ENCODE results near the gene CEP43.
A peak's percentile ranks its signal among the peaks of the same experiment; 100 is the strongest.

Gene CEP43

DNA sequence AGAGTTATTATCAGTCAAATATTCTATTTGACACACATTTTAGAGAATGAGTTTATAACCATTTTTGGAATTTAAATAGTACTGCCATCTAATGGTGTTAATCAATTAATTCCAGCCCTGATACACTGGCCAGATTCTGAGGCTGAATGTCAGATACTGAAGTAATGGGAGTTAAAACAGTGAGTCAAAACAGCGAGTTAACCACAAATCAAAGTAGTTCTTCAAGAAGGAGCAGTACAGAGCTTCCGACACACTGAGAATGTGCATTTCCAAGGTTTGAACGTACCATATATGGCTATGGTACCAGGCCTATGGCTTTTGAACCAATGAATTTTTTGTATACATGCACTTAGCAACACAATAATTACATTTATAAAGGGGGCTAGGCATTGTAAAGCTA lies 11.3 kb upstream of the CEP43 start:
- TF ChIP-seq GATA2 (IDR thresholded peaks at IDR 0.05; ENCODE audit: low read depth, low read length) (no peak), GATA3 (IDR thresholded peaks at IDR 0.05; ENCODE audit: low read depth, low read length) (no peak)

DNA sequence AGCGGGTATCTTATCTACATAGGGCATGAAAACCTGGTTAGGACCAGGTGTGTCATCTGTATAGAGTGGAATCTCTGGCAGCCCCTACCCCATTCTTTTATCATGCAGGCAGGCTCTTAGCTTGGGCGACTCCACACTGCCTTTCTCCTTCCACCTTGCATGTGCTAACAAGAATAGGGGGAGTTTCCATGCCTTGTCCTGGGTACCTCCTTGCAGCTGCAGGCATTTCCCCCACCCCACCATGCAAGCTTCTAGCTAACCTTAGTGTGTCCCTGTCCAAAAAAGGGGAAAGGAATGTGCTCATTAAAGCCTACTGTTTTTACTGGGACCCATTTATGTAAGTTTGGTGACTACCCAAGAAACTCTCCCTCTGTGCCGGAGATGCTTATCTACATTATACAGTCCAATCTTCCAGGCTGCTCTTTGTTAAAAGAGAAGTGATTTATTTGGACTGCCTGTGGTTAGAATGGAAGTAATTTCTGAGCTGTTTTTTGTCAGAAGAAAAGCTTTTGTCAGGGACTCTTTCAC lies 10.5 kb upstream of the CEP43 start:
- TF ChIP-seq GATA2 (IDR thresholded peaks at IDR 0.05; ENCODE audit: low read depth, low read length), result peak; percentile 46; the same call in 1 of the 2 replicates
- TF ChIP-seq GATA3 (IDR thresholded peaks at IDR 0.05; ENCODE audit: low read depth, low read length), result no peak

DNA sequence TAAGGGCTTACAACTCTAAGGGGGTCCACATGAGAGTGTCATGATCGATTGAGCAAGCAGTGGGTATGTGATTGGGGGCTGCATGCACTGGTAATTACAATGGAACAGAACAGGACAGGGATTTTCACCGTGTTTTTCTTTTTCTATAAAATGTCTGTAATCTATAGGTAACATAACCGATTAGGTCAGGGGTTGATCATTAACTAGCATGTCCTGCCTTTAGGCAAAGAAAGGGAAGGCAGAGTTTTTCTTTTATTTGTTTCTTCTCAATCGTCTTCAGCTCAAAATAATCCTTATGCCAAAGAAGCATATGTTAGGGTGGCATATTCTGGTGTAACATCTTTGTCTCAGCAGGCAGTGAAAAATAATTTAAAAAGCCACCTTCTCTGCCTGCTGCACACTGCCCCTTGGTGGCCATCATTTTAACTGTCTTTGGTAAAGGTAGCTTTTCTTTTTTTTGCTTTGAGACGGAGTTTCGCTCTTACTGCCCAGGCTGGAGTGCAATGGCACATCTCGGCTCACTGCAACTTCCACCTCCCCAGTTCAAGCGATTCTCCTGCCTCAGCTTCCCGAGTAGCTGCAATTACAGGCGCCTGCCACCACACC lies 9.7 kb upstream of the CEP43 start:
- no peak for TF ChIP-seq GATA3 (IDR thresholded peaks at IDR 0.05; ENCODE audit: low read depth, low read length)
- no peak for TF ChIP-seq GATA2 (IDR thresholded peaks at IDR 0.05; ENCODE audit: low read depth, low read length)

DNA sequence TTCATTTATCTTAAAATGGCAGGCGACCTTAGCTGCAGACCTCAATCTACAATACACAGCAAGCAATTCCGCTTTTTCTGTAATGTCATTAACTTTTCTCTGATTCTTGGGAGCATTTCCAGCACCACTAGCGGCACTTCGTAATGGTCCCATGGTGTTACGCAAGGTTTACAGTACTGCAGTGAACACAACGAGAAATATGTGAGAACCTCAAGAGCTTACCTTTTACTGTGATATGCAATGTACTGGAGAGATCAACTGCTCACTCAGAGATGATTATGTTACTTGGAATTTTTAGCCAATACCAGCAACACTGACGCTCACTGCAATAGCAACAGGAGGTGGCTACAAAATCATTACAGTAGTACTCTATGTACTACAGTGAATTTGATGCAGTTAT lies 2.8 kb upstream of the CEP43 start:
- no peak for TF ChIP-seq GATA3 (IDR thresholded peaks at IDR 0.05; ENCODE audit: low read depth, low read length)
- TF ChIP-seq GATA2 (IDR thresholded peaks at IDR 0.05; ENCODE audit: low read depth, low read length), result no peak

DNA sequence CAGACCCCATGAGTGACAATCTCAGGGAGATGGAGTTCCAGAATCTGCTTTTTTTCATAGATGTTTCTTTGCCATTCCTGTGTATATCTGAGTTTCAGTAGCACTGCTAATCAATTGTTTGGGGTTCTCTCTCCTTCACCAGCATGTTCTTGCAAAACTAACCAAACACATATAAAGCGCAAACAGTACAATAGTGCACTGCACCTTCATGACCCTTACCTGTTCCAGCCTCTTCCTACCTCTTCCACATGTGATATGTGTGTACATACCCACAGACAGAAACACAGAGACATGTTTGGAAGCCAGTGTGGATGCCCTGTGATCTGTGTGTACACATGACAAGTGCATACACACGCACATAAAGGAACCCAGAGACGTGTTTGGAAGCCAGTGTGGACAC lies 1.8 kb upstream of the CEP43 start:
- TF ChIP-seq GATA2 (IDR thresholded peaks at IDR 0.05; ENCODE audit: low read depth, low read length) (no peak), GATA3 (IDR thresholded peaks at IDR 0.05; ENCODE audit: low read depth, low read length) (no peak)

DNA sequence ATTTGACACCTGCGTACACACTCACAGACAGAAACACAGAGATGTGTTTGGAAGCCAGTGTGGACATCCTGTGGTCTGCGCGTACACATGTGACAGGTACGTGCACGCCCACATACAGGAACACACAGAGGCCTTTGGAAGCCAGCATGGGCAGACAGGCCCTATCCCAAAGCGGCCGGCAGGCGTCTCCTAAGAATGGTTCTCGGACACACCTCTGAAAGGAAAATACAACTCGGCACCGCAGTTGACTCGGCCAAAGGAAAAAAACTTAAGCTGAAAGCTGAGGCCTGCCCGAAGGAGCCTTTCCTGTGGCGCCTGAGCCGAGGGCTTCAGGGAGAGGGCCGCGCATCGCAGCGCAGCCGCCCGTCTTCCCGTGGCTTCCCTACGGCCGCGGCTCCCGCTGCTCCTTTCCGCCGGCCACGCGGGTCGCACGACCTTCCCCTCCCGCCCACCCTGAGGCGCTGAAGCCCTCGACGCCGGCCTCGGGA lies 1.4 kb upstream of the CEP43 start:
- TF ChIP-seq GATA2 (IDR thresholded peaks at IDR 0.05; ENCODE audit: low read depth, low read length), result no peak
- TF ChIP-seq GATA3 (IDR thresholded peaks at IDR 0.05; ENCODE audit: low read depth, low read length), result no peak

DNA sequence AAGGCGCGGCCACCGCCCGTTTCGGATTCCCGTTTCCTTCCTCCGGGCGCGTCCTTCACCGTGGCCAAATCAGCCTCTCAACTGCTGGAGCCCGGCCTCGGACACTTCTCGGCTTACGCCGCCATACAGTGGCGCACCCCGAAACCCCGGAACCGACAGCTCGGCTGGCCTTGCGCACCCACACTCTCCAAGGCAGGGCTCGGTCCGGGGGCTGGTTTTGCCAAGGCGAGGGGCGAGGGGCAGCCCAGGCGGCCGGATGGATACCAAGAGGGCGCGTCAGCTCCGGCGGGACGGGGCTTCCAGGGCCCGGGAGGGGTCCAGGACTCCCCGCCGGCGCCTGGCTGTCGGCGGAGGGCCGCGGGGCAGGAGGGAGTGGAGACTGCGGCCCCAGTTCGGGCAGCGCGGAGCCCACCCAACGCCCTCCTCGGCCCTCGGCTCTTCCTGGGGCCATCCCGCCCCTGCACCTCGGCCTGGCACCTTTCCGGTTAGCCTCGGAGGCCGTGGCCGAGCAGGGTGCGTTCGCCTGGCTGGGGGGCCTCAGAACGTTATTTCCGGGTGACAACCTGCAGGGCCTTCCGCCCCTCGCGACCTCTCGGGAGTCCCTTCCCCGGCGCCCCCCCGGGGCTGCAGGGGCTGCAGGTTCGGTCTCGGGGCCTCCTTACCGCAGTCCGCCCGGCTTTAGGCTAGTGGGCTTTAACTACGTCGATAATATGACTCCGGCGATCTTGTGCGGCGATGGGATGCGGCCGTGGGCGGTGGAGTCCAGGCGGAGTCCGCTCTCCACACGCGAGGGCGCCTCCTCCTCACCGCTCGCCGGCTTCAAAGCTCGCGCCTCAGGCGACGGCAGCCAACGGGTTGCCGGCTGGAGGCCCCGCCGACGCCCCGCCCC lies 697 bp upstream of the CEP43 start:
- TF ChIP-seq GATA3 (IDR thresholded peaks at IDR 0.05; ENCODE audit: low read depth, low read length) (no peak), GATA2 (IDR thresholded peaks at IDR 0.05; ENCODE audit: low read depth, low read length) (no peak)

DNA sequence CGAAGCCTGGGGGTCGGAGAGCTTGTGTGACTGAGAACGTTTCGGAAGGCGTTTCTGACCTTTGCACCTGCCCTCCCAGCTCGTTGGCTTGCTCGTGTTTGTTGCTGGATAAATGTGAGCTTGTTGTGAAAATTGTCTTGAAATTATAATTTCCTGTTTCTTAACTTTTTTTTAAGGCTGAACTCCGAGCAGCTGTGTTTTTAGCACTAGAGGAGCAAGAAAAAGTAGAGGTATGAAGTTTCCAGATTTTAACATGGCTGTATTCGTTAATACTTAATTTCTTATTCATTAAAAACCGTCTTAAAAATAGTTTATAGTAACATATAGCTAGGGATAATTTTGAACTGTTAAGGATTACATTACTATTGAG lies 672 bp downstream of the CEP43 start:
- no peak for TF ChIP-seq GATA3 (IDR thresholded peaks at IDR 0.05; ENCODE audit: low read depth, low read length)
- no peak for TF ChIP-seq GATA2 (IDR thresholded peaks at IDR 0.05; ENCODE audit: low read depth, low read length)

DNA sequence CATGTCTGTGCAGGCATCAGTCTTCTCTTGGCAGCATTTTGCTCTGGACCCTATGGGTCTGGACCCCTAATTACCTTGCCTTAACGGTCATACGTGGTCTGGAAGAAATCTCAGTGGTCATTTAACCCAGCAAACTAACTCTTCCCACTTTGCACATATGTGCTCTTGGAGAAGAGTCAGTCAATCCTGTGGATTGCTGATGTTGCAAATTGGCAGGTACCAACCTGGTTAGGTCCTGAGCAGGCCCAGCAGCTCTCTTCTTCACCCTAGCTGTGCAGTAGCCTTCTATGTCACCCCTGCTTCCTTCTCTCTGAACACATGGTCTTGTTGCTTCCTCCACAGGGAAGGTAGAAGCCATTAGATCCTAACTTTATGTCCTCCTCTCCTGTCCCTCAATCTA lies 1.6 kb downstream of the CEP43 start:
- no peak for TF ChIP-seq GATA2 (IDR thresholded peaks at IDR 0.05; ENCODE audit: low read depth, low read length)

DNA sequence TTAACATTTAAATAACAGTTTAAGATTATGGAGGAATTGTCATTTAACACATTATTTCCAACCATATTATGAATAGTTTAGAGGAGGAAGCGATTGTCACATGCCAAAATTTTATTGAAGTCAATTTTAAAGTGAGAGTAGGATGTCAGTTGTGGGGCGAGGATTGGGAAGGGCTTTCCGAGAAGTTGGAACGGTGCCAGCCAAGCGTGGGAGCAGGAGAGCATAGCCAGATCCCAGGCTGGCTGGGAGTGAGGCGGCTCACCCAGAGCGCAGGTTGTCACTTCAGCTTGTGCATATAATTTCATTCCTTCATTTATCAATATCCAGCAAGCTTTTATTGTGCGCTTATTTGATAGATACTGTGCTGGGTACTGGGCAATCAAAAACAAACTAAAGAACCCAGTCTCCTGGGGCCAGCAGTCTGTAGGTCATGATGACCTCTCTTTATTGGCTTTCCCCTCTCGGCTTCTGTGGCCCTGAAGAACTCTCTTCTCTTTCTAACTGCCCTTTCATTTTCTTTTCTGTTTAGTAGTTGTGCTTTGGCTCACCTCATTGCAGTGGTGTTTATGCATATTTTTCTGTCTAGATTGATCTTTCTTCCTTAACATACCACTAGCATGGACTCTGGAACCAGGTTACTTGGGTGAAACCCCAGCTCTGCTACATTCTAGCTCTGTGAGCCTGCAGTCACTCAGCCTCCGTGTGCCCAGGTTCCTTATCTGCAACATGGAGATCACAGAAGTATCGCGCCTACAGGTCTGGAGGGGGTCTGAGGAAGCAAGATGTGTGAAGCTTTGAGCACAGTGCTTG lies 6.4 kb downstream of the CEP43 start:
- TF ChIP-seq GATA2 (IDR thresholded peaks at IDR 0.05; ENCODE audit: low read depth, low read length) (no peak), GATA3 (IDR thresholded peaks at IDR 0.05; ENCODE audit: low read depth, low read length) (no peak)

DNA sequence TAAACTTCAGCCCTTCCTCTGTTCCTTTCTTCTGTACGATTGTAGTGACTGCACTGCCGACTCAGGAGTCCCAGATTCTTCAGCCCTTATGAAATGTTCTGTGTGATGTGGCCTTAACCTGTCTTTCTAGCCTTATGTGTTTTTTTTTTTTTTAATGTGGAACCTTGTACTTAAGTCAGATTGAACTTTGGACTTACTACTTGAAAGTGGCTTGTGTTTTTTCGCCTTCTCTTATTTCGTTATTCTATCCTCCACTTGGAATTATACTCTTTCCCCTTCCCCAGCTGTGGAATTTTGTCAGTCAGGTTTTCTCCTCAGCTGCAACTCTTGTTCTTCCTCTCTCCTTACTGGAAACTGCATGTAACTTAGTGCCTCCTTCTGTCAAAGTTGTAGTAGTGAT lies 8.8 kb downstream of the CEP43 start:
- TF ChIP-seq GATA2 (IDR thresholded peaks at IDR 0.05; ENCODE audit: low read depth, low read length) (no peak), GATA3 (IDR thresholded peaks at IDR 0.05; ENCODE audit: low read depth, low read length) (no peak)

DNA sequence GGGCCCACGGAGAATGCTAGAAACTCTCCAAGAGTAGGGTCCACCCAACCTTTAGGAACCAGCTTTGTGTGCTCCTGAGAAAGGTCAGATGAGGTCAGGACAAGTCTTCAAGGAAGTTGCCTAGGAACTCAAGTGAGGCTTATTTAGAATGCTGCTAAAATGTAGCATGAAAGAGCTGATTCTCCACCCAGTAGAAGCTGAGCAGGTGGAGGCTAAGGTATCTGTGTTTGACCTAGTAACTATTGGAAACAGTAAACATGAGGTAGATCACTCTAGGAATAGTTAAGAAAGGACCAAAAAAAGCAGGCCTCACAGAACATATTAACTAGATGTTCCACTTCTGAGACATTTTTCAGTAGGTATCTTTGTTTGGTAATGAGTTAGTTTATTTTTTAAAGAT lies 13.9 kb downstream of the CEP43 start:
- no peak for TF ChIP-seq GATA3 (IDR thresholded peaks at IDR 0.05; ENCODE audit: low read depth, low read length)
- no peak for TF ChIP-seq GATA2 (IDR thresholded peaks at IDR 0.05; ENCODE audit: low read depth, low read length)

DNA sequence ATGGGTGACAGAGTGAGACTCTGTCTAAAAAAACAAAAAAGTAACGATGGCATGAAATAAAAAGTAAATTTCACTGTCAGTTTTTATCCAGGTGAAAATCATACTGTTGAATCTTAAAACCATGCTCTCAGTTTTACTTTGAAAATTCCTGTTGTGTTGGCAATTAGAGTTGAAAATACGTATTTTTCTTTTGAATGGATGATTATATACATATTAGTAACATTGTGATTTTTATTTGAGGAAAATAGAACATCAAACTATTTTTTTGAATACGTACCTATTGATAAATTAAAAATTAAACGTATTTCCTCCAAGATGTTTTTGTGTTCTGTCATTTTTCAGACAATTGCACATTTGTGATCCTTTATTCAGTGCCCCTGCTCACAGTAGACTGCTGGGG lies 14.7 kb downstream of the CEP43 start:
- TF ChIP-seq GATA3 (IDR thresholded peaks at IDR 0.05; ENCODE audit: low read depth, low read length) (no peak), GATA2 (IDR thresholded peaks at IDR 0.05; ENCODE audit: low read depth, low read length) (no peak)

DNA sequence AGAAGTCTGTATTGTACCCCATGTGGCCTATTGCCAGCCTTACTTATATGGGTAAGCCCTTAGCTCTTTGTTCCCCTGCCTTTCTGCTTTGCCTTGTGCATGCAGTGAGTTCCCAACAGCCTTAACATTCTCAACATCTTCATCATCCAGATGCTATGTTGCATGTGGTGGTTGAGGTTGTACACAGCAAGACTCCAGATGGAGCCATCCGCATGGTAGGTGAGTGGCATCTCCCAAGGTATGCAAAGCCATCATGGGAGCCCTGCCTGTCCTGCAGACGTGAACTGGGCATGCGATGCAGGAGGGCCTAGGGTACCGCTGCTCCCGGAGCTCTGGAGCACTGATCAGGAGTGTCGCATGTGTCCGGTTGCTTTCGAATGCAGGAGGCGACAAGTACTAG lies 16.1 kb downstream of the CEP43 start:
- no peak for TF ChIP-seq GATA3 (IDR thresholded peaks at IDR 0.05; ENCODE audit: low read depth, low read length)
- no peak for TF ChIP-seq GATA2 (IDR thresholded peaks at IDR 0.05; ENCODE audit: low read depth, low read length)
